Measurements from ENCODE around the gene MAML2. TPM values are rescaled to one million over a fixed set of nuclear protein-coding genes. Genes with fewer than 3 reads are reported as not detected.

Gene MAML2
- total and polyA plus RNA-seq, 2 of the 13 experiments (the other 11 are each of a cell fraction or from before 2014, with no cell fraction given) = 2.3 to 25.9 TPM

DNA sequence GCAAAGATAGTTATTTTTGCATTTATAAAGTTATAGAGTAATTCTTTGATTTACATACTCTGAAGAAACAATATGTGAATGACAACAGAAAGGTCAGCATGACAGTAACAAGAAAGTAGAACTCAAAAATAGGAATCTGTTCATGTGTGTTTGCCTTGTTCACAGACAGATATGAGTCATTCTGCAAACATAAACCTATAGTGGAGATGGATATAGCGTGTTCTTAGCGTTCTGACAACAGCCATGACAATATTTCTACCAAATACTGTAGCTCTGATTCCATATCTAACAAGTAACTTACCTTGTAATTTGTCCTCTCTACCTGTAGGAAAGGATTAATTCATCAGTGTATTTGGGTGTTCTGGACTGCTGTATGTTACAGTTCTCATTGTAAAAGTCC, 210.6 kb downstream of the MAML2 start (continued):
- no peak for TF ChIP-seq RBFOX2 (IDR thresholded peaks at IDR 0.05; ENCODE audit: low read depth, low read length)
- no peak for TF ChIP-seq ZNF543 (CRISPR knock-in tag; IDR thresholded peaks at IDR 0.05)
- no peak for TF ChIP-seq ZNF615 (CRISPR knock-in tag; IDR thresholded peaks at IDR 0.05; ENCODE audit: borderline replicate concordance)
- no peak for TF ChIP-seq SMAD3 (CRISPR knock-in tag; IDR thresholded peaks at IDR 0.05)
- TF ChIP-seq KMT2A (CRISPR knock-in tag; IDR thresholded peaks at IDR 0.05) = no peak
- TF ChIP-seq FOXA3 (CRISPR knock-in tag; IDR thresholded peaks at IDR 0.05) = peak; percentile 55
- no peak for TF ChIP-seq ZNF773 (CRISPR knock-in tag; IDR thresholded peaks at IDR 0.05; ENCODE audit: borderline replicate concordance)
- TF ChIP-seq GLI4 (CRISPR knock-in tag; IDR thresholded peaks at IDR 0.05; ENCODE audit: borderline replicate concordance) = no peak
- TF ChIP-seq MAZ (IDR thresholded peaks at IDR 0.05; ENCODE audit: borderline replicate concordance, low read depth, low read length) = no peak
- TF ChIP-seq MAZ (CRISPR knock-in tag; IDR thresholded peaks at IDR 0.05; ENCODE audit: low read depth) = no peak
- TF ChIP-seq, protein P1, sequence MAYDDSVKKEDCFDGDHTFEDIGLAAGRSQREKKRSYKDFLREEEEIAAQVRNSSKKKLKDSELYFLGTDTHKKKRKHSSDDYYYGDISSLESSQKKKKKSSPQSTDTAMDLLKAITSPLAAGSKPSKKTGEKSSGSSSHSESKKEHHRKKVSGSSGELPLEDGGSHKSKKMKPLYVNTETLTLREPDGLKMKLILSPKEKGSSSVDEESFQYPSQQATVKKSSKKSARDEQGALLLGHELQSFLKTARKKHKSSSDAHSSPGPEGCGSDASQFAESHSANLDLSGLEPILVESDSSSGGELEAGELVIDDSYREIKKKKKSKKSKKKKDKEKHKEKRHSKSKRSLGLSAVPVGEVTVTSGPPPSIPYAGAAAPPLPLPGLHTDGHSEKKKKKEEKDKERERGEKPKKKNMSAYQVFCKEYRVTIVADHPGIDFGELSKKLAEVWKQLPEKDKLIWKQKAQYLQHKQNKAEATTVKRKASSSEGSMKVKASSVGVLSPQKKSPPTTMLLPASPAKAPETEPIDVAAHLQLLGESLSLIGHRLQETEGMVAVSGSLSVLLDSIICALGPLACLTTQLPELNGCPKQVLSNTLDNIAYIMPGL (CRISPR knock-in tag; IDR thresholded peaks at IDR 0.05; ENCODE audit: borderline replicate concordance in 1 of 2, low read depth in 1 of 2) = no peak
- TF ChIP-seq PHF21A (CRISPR knock-in tag; IDR thresholded peaks at IDR 0.05) = no peak
- TF ChIP-seq, protein P2, sequence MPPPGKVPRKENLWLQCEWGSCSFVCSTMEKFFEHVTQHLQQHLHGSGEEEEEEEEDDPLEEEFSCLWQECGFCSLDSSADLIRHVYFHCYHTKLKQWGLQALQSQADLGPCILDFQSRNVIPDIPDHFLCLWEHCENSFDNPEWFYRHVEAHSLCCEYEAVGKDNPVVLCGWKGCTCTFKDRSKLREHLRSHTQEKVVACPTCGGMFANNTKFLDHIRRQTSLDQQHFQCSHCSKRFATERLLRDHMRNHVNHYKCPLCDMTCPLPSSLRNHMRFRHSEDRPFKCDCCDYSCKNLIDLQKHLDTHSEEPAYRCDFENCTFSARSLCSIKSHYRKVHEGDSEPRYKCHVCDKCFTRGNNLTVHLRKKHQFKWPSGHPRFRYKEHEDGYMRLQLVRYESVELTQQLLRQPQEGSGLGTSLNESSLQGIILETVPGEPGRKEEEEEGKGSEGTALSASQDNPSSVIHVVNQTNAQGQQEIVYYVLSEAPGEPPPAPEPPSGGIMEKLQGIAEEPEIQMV (CRISPR knock-in tag; IDR thresholded peaks at IDR 0.05; ENCODE audit: low read depth) = no peak
- no peak for TF ChIP-seq KDM3A (CRISPR knock-in tag; IDR thresholded peaks at IDR 0.05; ENCODE audit: low read depth)
- no peak for TF ChIP-seq BORCS8-MEF2B (CRISPR knock-in tag; IDR thresholded peaks at IDR 0.05)
- TF ChIP-seq, protein P3, sequence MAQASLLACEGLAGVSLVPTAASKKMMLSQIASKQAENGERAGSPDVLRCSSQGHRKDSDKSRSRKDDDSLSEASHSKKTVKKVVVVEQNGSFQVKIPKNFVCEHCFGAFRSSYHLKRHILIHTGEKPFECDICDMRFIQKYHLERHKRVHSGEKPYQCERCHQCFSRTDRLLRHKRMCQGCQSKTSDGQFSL (CRISPR knock-in tag; IDR thresholded peaks at IDR 0.05) = no peak
- TF ChIP-seq FOXO1 (CRISPR knock-in tag; IDR thresholded peaks at IDR 0.05) = no peak
- TF ChIP-seq, protein P4, sequence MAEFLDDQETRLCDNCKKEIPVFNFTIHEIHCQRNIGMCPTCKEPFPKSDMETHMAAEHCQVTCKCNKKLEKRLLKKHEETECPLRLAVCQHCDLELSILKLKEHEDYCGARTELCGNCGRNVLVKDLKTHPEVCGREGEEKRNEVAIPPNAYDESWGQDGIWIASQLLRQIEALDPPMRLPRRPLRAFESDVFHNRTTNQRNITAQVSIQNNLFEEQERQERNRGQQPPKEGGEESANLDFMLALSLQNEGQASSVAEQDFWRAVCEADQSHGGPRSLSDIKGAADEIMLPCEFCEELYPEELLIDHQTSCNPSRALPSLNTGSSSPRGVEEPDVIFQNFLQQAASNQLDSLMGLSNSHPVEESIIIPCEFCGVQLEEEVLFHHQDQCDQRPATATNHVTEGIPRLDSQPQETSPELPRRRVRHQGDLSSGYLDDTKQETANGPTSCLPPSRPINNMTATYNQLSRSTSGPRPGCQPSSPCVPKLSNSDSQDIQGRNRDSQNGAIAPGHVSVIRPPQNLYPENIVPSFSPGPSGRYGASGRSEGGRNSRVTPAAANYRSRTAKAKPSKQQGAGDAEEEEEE (CRISPR knock-in tag; IDR thresholded peaks at IDR 0.05; ENCODE audit: borderline replicate concordance) = no peak
- no peak for TF ChIP-seq ZNF253 (CRISPR knock-in tag; IDR thresholded peaks at IDR 0.05; ENCODE audit: borderline replicate concordance)
- no peak for TF ChIP-seq ZNF264 (CRISPR knock-in tag; IDR thresholded peaks at IDR 0.05)
- no peak for TF ChIP-seq SNAI1 (CRISPR knock-in tag; IDR thresholded peaks at IDR 0.05; ENCODE audit: borderline replicate concordance)
- no peak for TF ChIP-seq MIXL1 (CRISPR knock-in tag; IDR thresholded peaks at IDR 0.05)
- no peak for TF ChIP-seq ZNF205 (CRISPR knock-in tag; IDR thresholded peaks at IDR 0.05)
- TF ChIP-seq, protein P5, sequence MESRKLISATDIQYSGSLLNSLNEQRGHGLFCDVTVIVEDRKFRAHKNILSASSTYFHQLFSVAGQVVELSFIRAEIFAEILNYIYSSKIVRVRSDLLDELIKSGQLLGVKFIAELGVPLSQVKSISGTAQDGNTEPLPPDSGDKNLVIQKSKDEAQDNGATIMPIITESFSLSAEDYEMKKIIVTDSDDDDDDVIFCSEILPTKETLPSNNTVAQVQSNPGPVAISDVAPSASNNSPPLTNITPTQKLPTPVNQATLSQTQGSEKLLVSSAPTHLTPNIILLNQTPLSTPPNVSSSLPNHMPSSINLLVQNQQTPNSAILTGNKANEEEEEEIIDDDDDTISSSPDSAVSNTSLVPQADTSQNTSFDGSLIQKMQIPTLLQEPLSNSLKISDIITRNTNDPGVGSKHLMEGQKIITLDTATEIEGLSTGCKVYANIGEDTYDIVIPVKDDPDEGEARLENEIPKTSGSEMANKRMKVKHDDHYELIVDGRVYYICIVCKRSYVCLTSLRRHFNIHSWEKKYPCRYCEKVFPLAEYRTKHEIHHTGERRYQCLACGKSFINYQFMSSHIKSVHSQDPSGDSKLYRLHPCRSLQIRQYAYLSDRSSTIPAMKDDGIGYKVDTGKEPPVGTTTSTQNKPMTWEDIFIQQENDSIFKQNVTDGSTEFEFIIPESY (CRISPR knock-in tag; IDR thresholded peaks at IDR 0.05) = peak; percentile 32; the same call in 1 of the 2 replicates
- no peak for TF ChIP-seq ZNF737 (CRISPR knock-in tag; IDR thresholded peaks at IDR 0.05; ENCODE audit: borderline replicate concordance)
